HG03575 (cell line): ENCODE results near the gene ASAP3.

ENCODE experiments used
- ATAC-seq: cut with Tn5 transposase; IDR thresholded peaks from one replicate; pipeline ENCODE4 v1.9.1; 2021; ENCODE audit not compliant: unreplicated experiment, insufficient number of reproducible peaks, low FRiP score; ENCODE audit errors: extremely low read depth

Gene ASAP3

GRCh38 chr1:23456226-23456625, 27.8 kb downstream of the ASAP3 start:
- no peak for ATAC-seq

- ATAC-seq = no peak
These were observed 30.5 kb downstream of the ASAP3 start for GRCh38 chr1:23453455-23454000.

GRCh38 chr1:23452011-23452411, 32.0 kb downstream of the ASAP3 start:
- ATAC-seq = no peak

- no peak for ATAC-seq
These were observed 32.5 kb downstream of the ASAP3 start for GRCh38 chr1:23451441-23451840.

- no peak for ATAC-seq
These were observed 33.1 kb downstream of the ASAP3 start for GRCh38 chr1:23450894-23451293.

- ATAC-seq = no peak
These were observed 34.0 kb downstream of the ASAP3 start for GRCh38 chr1:23449958-23450357.

GRCh38 chr1:23449306-23449705, 34.7 kb downstream of the ASAP3 start:
- ATAC-seq = no peak

GRCh38 chr1:23448846-23449245, 35.1 kb downstream of the ASAP3 start:
- ATAC-seq = no peak

GRCh38 chr1:23446661-23447310, 37.2 kb downstream of the ASAP3 start:
- no peak for ATAC-seq

- ATAC-seq = no peak
These were observed 39.2 kb downstream of the ASAP3 start for GRCh38 chr1:23444596-23445390.

GRCh38 chr1:23444104-23444533, 39.9 kb downstream of the ASAP3 start:
- no peak for ATAC-seq

- no peak for ATAC-seq
These were observed 41.2 kb downstream of the ASAP3 start for GRCh38 chr1:23442751-23443150.

GRCh38 chr1:23441446-23442148, 42.4 kb downstream of the ASAP3 start:
- no peak for ATAC-seq

- no peak for ATAC-seq
These were observed 45.4 kb downstream of the ASAP3 start for GRCh38 chr1:23438545-23438944.

- ATAC-seq = no peak
These were observed 46.7 kb downstream of the ASAP3 start for GRCh38 chr1:23437355-23437664.

GRCh38 chr1:23436520-23437354, 47.2 kb downstream of the ASAP3 start:
- no peak for ATAC-seq

- ATAC-seq = no peak
These were observed 49.7 kb downstream of the ASAP3 start for GRCh38 chr1:23434260-23434775.

- ATAC-seq = no peak
These were observed 50.9 kb downstream of the ASAP3 start for GRCh38 chr1:23433122-23433521.

- ATAC-seq = no peak
These were observed 52.5 kb downstream of the ASAP3 start for GRCh38 chr1:23431431-23431830.
